OCI-LY1 (cell line): ENCODE results near the gene HSPE1.

Experiments
- CTCF ChIP-seq: fragments of 200-600 bp; sonication (generic), shearing (Covaris generic); IDR thresholded peaks from 2 replicates; pipeline ENCODE4 v1.5.1; 2017; ENCODE audit warnings: mild to moderate bottlenecking, antibody characterized with exemption, low read length, moderate library complexity, mixed read lengths
- EZH2 ChIP-seq: fragments of 200-600 bp; sonication (generic), shearing (Covaris generic); IDR thresholded peaks from 2 replicates; pipeline ENCODE4 v1.8.0; 2017; ENCODE audit warnings: borderline replicate concordance, mixed run types, mild to moderate bottlenecking, antibody characterized with exemption, low read length, moderate library complexity, mixed read lengths

- TF ChIP-seq CTCF: no peak
- TF ChIP-seq EZH2: no peak
Observed at GRCh38 chr2:197499594-197500502, at the start of gene HSPE1, which contains the start of gene HSPD1.
